SK-N-SH (cell line): ENCODE data around the gene IMPA2. TPM values are rescaled to one million over a fixed set of nuclear protein-coding genes. Genes with fewer than 3 reads are reported as not detected.

Experiments
- CTCF ChIA-PET: fragments of 300-600, 350-600 bp; formaldehyde crosslinking; extraction: SDS; loops from one replicate; lab custom pipeline; 2021; lab: Yijun Ruan, JAX
- POLR2A ChIA-PET: fragments of 350-600 bp; sonication (Branson Sonifier 250); formaldehyde crosslinking; extraction: SDS; loops from one replicate; lab custom pipeline; 2020; ENCODE audit warnings: antibody characterized with exemption, inconsistent platforms; lab: Yijun Ruan, JAX
- DNase-seq: peaks from one replicate; pipeline ENCODE4 v3.0.0; 2012
- H2AFZ ChIP-seq: fragments of 200-600 bp; sonication (generic); 2 replicates; pipeline ENCODE4 v1.8.1; 2016; ENCODE audit warnings: antibody characterized with exemption, mild to moderate bottlenecking, low read depth
- H3F3A ChIP-seq: fragments of 200-600 bp; sonication (generic); replicated peaks from 2 replicates; pipeline ENCODE3; 2016; ENCODE audit warnings: antibody characterized with exemption, mild to moderate bottlenecking; ENCODE audit not compliant: insufficient read depth
- H3K27ac ChIP-seq, 2 experiments: fragments of 200-500 bp in 1 of 2; fragments of 200-600 bp in 1 of 2; sonication (Bioruptor generic) in 1 of 2; sonication (generic), shearing (Covaris generic) in 1 of 2; 2 replicates each; pipeline versions ENCODE4 v1.5.1 to v1.6.1; 2014 to 2016; ENCODE audit warnings: low read depth in 2 of 2, inconsistent platforms in 1 of 2, low read length in 1 of 2, mild to moderate bottlenecking in 1 of 2, mixed read lengths in 1 of 2
- H3K27me3 ChIP-seq: fragments of 200-600 bp; sonication (generic), shearing (Covaris generic); 2 replicates; pipeline ENCODE4 v1.6.1; 2016; ENCODE audit warnings: mixed run types; ENCODE audit not compliant: insufficient read depth
- H3K36me3 ChIP-seq, 2 experiments: fragments of 200-500 bp in 1 of 2; fragments of 200-600 bp in 1 of 2; sonication (Bioruptor generic) in 1 of 2; sonication (generic) in 1 of 2; replicated peaks in 1 of 2; 2 replicates each; pipeline versions ENCODE3 to v1.5.1; 2014 to 2016; ENCODE audit warnings: low read length in 1 of 2, mild to moderate bottlenecking in 1 of 2; ENCODE audit not compliant: insufficient read depth in 2 of 2, control insufficient read depth in 1 of 2
- H3K4me1 ChIP-seq, 2 experiments: fragments of 200-500 bp in 1 of 2; fragments of 200-600 bp in 1 of 2; sonication (Bioruptor generic) in 1 of 2; sonication (generic), shearing (Covaris generic) in 1 of 2; 2 replicates each; pipeline versions ENCODE4 v1.5.1 to v1.6.1; 2014 to 2016; ENCODE audit warnings: low read depth in 1 of 2, low read length in 1 of 2, mixed run types in 1 of 2; ENCODE audit not compliant: insufficient read depth in 2 of 2, control insufficient read depth in 1 of 2
- H3K4me2 ChIP-seq: fragments of 200-600 bp; sonication (generic), shearing (Covaris generic); 2 replicates; pipeline ENCODE4 v1.6.1; 2017; ENCODE audit warnings: mixed run types
- H3K4me3 ChIP-seq, 2 experiments: fragments of 200-500 bp in 1 of 2; fragments of 200-600 bp in 1 of 2; sonication (Bioruptor generic) in 1 of 2; sonication (generic), shearing (Covaris generic) in 1 of 2; 2 replicates each; pipeline versions ENCODE4 v1.5.1 to v1.8.1; 2014 to 2016; ENCODE audit warnings: low read depth in 2 of 2, inconsistent platforms in 1 of 2, low read length in 1 of 2, mild to moderate bottlenecking in 1 of 2, mixed read lengths in 1 of 2, moderate library complexity in 1 of 2
- H3K79me2 ChIP-seq: fragments of 200-600 bp; sonication (generic); 2 replicates; pipeline ENCODE4 v1.8.1; 2017; ENCODE audit warnings: mild to moderate bottlenecking; ENCODE audit not compliant: insufficient read depth
- H3K9ac ChIP-seq: fragments of 200-600 bp; sonication (generic); 2 replicates; pipeline ENCODE4 v1.6.1; 2017; ENCODE audit warnings: mixed run types
- H3K9me2 ChIP-seq: fragments of 200-600 bp; sonication (generic); 2 replicates; pipeline ENCODE4 v1.6.1; 2017; ENCODE audit warnings: mixed run types
- H3K9me3 ChIP-seq: fragments of 200-600 bp; sonication (generic); 2 replicates; pipeline ENCODE4 v1.6.1; 2017; ENCODE audit warnings: mixed run types, mild to moderate bottlenecking, moderate library complexity
- H4K20me1 ChIP-seq: fragments of 200-600 bp; sonication (generic); 2 replicates; pipeline ENCODE4 v1.6.1; 2017; ENCODE audit warnings: mild to moderate bottlenecking, mixed run types; ENCODE audit not compliant: insufficient read depth
- CHD2 ChIP-seq: fragments of 150-350 bp; IDR thresholded peaks from 2 replicates; pipeline ENCODE4 v1.6.1; 2018; ENCODE audit warnings: low read length; ENCODE audit not compliant: partially characterized antibody
- EZH2phosphoT487 ChIP-seq: fragments of 200-600 bp; sonication (generic); IDR thresholded peaks from 2 replicates; pipeline ENCODE4 v1.6.1; 2017; ENCODE audit warnings: low read depth, mixed run types, mild to moderate bottlenecking, antibody characterized with exemption, moderate library complexity, borderline replicate concordance
- FOXM1 ChIP-seq: IDR thresholded peaks from 2 replicates; pipeline ENCODE4 v1.4.0; 2012; ENCODE audit warnings: low read depth, mild to moderate bottlenecking
- GABPA ChIP-seq: IDR thresholded peaks from 2 replicates; pipeline ENCODE4 v1.4.0; 2012; ENCODE audit warnings: low read depth, mild to moderate bottlenecking
- GATA2 ChIP-seq: sonication (generic); formaldehyde crosslinking; IDR thresholded peaks from 2 replicates; pipeline ENCODE4 v1.5.0; 2020; ENCODE audit warnings: mild to moderate bottlenecking, missing genetic modification reagents
- MEF2A ChIP-seq: IDR thresholded peaks from 2 replicates; pipeline ENCODE4 v1.4.0; 2012; ENCODE audit warnings: low read depth, borderline replicate concordance
- NFIC ChIP-seq: IDR thresholded peaks from 2 replicates; pipeline ENCODE4 v1.4.0; 2012; ENCODE audit warnings: borderline replicate concordance
- NRF1 ChIP-seq: IDR thresholded peaks from 2 replicates; pipeline ENCODE4 v1.6.1; 2012; ENCODE audit warnings: low read depth, mild to moderate bottlenecking, low read length
- RAD21 ChIP-seq: IDR thresholded peaks from 2 replicates; pipeline ENCODE4 v1.6.1; 2012; ENCODE audit warnings: mild to moderate bottlenecking, low read length
- RXRA ChIP-seq: IDR thresholded peaks from 2 replicates; pipeline ENCODE4 v1.4.0; 2012; ENCODE audit warnings: low read depth, mild to moderate bottlenecking, borderline replicate concordance
- SMC3 ChIP-seq: IDR thresholded peaks from 2 replicates; pipeline ENCODE4 v1.6.1; 2012; ENCODE audit warnings: low read depth, low read length, improper control_type of control experiment
- TAF1 ChIP-seq: IDR thresholded peaks from 2 replicates; pipeline ENCODE4 v1.6.1; 2012; ENCODE audit warnings: low read depth, mild to moderate bottlenecking, low read length, moderate library complexity, borderline replicate concordance
- TEAD4 ChIP-seq: IDR thresholded peaks from 2 replicates; pipeline ENCODE4 v1.4.0; 2012; ENCODE audit warnings: mild to moderate bottlenecking, borderline replicate concordance; ENCODE audit not compliant: insufficient read depth
- WGBS: methylation state at CpG from one replicate; pipeline ENCODE4 v1.1.6; 2017; ENCODE audit warnings: low lambda C conversion rate; 5-methylcytosine and 5-hydroxymethylcytosine counted together
- polyA plus RNA-seq, 3 experiments: library from polyadenylated mRNA; depleted of rRNA; stranded (reverse); fragments of >200 nt; gene quantifications; 2 replicates each; pipeline ENCODE4 v1.2.3, GENCODE V29; 2012
- TF ChIP-seq, protein P1 (sequence below): IDR thresholded peaks from 2 replicates; pipeline ENCODE4 v1.4.0; 2012; ENCODE audit warnings: low read depth
- TF ChIP-seq, protein P2 (sequence below): IDR thresholded peaks from 2 replicates; pipeline ENCODE4 v1.4.0; 2012; ENCODE audit warnings: low read depth, borderline replicate concordance
- TF ChIP-seq, protein P3 (sequence below): IDR thresholded peaks from 2 replicates; pipeline ENCODE4; 2012
- TF ChIP-seq, protein P4 (sequence below): IDR thresholded peaks from 2 replicates; pipeline ENCODE4 v1.4.0; 2012; ENCODE audit warnings: low read depth, borderline replicate concordance

IMPA2 gene
- polyA plus RNA-seq, 1 of the 3 experiments (the other 2 are of a cell fraction) = 0.18 TPM

GRCh38 chr18:11980163-11980493 is 1.2 kb upstream of the IMPA2 start:
- TF ChIP-seq CHD2 (no peak), RXRA (no peak), NRF1 (no peak), GATA2 (no peak), GABPA (no peak), RAD21 (no peak), TAF1 (no peak), SMC3 (no peak), EZH2phosphoT487 (no peak), TEAD4 (no peak), NFIC (no peak), MEF2A (no peak), FOXM1 (no peak)
- TF ChIP-seq, protein P1, sequence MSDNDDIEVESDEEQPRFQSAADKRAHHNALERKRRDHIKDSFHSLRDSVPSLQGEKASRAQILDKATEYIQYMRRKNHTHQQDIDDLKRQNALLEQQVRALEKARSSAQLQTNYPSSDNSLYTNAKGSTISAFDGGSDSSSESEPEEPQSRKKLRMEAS = no peak
- TF ChIP-seq, protein P2, sequence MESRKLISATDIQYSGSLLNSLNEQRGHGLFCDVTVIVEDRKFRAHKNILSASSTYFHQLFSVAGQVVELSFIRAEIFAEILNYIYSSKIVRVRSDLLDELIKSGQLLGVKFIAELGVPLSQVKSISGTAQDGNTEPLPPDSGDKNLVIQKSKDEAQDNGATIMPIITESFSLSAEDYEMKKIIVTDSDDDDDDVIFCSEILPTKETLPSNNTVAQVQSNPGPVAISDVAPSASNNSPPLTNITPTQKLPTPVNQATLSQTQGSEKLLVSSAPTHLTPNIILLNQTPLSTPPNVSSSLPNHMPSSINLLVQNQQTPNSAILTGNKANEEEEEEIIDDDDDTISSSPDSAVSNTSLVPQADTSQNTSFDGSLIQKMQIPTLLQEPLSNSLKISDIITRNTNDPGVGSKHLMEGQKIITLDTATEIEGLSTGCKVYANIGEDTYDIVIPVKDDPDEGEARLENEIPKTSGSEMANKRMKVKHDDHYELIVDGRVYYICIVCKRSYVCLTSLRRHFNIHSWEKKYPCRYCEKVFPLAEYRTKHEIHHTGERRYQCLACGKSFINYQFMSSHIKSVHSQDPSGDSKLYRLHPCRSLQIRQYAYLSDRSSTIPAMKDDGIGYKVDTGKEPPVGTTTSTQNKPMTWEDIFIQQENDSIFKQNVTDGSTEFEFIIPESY = no peak
- no peak for DNase-seq
- H3K79me2 ChIP-seq = no peaks in the 10 kb centered on the region
- H3K9me3 ChIP-seq = no peaks in the 10 kb centered on the region
- ChIA-PET POLR2A (no interaction called here), CTCF (interaction anchor here (0.6 to 1.3 kb wide), 3 partner anchors 15 to 503 kb away, joined by 3 to 5 read pairs (median 3); no protein-coding TSS in a partner anchor)
- H3K4me2 ChIP-seq = peak overlapping the region; percentile 96
- peaks cover 55% of the 10 kb centered on the region for H3K27me3 ChIP-seq
- no peaks in the 10 kb centered on the region for H3K36me3 ChIP-seq
- 4% methylated on average over 11 of the region's 11 CpGs for WGBS
- H3K27ac ChIP-seq = no peak overlapping the region
- H3K4me1 ChIP-seq = peaks cover 0 to 7% of the 10 kb centered on the region in 2 experiments; a peak in 1 of 4 replicates
- no peaks in the 10 kb centered on the region for H4K20me1 ChIP-seq
- H3K9ac ChIP-seq = no peak overlapping the region
- H2AFZ ChIP-seq = peak overlapping the region; percentile 70; the same call in 1 of the 2 replicates
- no peaks in the 10 kb centered on the region for H3K9me2 ChIP-seq
- no peaks in the 10 kb centered on the region for H3F3A ChIP-seq
- peak overlapping the region; percentile 46 to 73; a peak in 3 of 4 replicates for H3K4me3 ChIP-seq

- no peaks in the 10 kb centered on the region for H3F3A ChIP-seq
- CTCF ChIA-PET = interaction anchor here (0.7 to 1.4 kb wide), 3 partner anchors 15 to 325 kb away, joined by 3 to 5 read pairs (median 3); no protein-coding TSS in a partner anchor
- peak overlapping the region; percentile 96 for H3K4me2 ChIP-seq
- DNase-seq = peak; percentile 91
- no peaks in the 10 kb centered on the region for H4K20me1 ChIP-seq
- TF ChIP-seq NFIC (0 out of 2 replicates have a peak, but pooled peaks have one; percentile 17), RXRA (no peak), TAF1 (no peak)
- TF ChIP-seq, protein P1 = peak; percentile 66
- TF ChIP-seq, protein P3, sequence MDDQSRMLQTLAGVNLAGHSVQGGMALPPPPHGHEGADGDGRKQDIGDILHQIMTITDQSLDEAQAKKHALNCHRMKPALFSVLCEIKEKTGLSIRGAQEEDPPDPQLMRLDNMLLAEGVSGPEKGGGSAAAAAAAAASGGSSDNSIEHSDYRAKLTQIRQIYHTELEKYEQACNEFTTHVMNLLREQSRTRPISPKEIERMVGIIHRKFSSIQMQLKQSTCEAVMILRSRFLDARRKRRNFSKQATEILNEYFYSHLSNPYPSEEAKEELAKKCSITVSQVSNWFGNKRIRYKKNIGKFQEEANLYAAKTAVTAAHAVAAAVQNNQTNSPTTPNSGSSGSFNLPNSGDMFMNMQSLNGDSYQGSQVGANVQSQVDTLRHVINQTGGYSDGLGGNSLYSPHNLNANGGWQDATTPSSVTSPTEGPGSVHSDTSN = no peak
- TF ChIP-seq, protein P4, sequence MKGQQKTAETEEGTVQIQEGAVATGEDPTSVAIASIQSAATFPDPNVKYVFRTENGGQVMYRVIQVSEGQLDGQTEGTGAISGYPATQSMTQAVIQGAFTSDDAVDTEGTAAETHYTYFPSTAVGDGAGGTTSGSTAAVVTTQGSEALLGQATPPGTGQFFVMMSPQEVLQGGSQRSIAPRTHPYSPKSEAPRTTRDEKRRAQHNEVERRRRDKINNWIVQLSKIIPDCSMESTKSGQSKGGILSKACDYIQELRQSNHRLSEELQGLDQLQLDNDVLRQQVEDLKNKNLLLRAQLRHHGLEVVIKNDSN = 0 out of 2 replicates have a peak, but pooled peaks have one; percentile 6
- H2AFZ ChIP-seq = peak overlapping the region; percentile 70; the same call in 1 of the 2 replicates
- no peaks in the 10 kb centered on the region for H3K79me2 ChIP-seq
- POLR2A ChIA-PET = no interaction called here
- H3K4me1 ChIP-seq = peaks cover 0 to 7% of the 10 kb centered on the region in 2 experiments; a peak in 1 of 4 replicates
- H3K36me3 ChIP-seq = no peaks in the 10 kb centered on the region
- no peak overlapping the region for H3K27ac ChIP-seq
- H3K9me3 ChIP-seq = no peaks in the 10 kb centered on the region
- 3% methylated on average over 21 of the region's 76 CpGs for WGBS
- peak overlapping the region; percentile 46 to 73 for H3K4me3 ChIP-seq
- H3K9me2 ChIP-seq = no peaks in the 10 kb centered on the region
- peaks cover 55% of the 10 kb centered on the region for H3K27me3 ChIP-seq
- no peak overlapping the region for H3K9ac ChIP-seq
Observed at GRCh38 chr18:11980494-11981191, 664 bp upstream of the IMPA2 start.
